ENCODE measurements around the gene OR1N2.
"Not testable (repeated sequence)": the region's sequence is repeated elsewhere in the genome, so short reads cannot be mapped to it uniquely, and the experiment has no call there.

OR1N2 gene

GRCh38 chr9:122552812-122553211 lies at the start of gene OR1N2:
OR1N2 (plus strand) TSS chr9:122553112; CDS start chr9:122553212, 100 bp downstream.
- H3K9me3 ChIP-seq (ENCODE audit: low read depth, low read length): no peaks in the 10 kb centered on the region
- DNase-seq (ENCODE audit: low read depth, low spot score): no peak
- H3K9ac ChIP-seq (ENCODE audit: insufficient read length): no peak within 1 kb of the TSS
- TF ChIP-seq EZH2 (IDR thresholded peaks at IDR 0.05) (no peak), POLR2AphosphoS5 (IDR thresholded peaks at IDR 0.05; ENCODE audit: borderline replicate concordance, low read depth, low read length) (no peak), FOXP2 (optimal IDR thresholded peaks at IDR 0.05; ENCODE audit: control extremely low read depth, extremely low read length, insufficient read depth) (no peak)
- no peaks in the 10 kb centered on the region for H3K36me3 ChIP-seq (ENCODE audit: insufficient read depth, low read length)
- no peak within 1 kb of the TSS for H3K27ac ChIP-seq
- H3K4me3 ChIP-seq: no peak within 1 kb of the TSS

DNA sequence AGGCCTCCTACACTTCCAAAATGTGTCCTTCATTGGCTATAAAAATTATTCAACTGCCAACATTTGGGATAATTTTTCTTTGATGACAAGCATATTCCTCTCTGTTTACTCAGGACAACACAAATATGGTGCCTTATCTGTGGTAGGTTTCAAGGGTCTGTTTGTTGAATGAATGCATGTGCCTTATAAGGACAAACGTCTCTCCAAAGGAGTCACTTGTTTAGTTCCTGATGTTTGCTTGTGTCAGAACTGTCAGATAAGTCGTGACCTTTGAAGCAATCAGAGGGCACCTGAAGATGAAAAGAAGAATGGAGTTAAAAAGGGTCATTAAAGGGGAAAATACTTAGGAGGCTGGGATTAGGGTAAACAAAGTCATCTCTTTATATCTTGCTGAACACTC lies 45.9 kb upstream of the OR1N2 start:
- Histone ChIP-seq H3K9ac (ENCODE audit: insufficient read length) (no peak overlapping the region), H3K9me3 (ENCODE audit: low read depth, low read length) (no peaks in the 10 kb centered on the region), H3K36me3 (ENCODE audit: insufficient read depth, low read length) (no peaks in the 10 kb centered on the region), H3K27ac (no peak overlapping the region), H3K4me3 (no peak overlapping the region)
- TF ChIP-seq POLR2AphosphoS5 (IDR thresholded peaks at IDR 0.05; ENCODE audit: borderline replicate concordance, low read depth, low read length) (no peak), EZH2 (IDR thresholded peaks at IDR 0.05) (no peak), FOXP2 (optimal IDR thresholded peaks at IDR 0.05; ENCODE audit: control extremely low read depth, extremely low read length, insufficient read depth) (no peak)
- no peak for DNase-seq (ENCODE audit: low read depth, low spot score)

- Histone ChIP-seq H3K9ac (ENCODE audit: insufficient read length) (no peak within 1 kb of the TSS), H3K4me3 (no peak within 1 kb of the TSS), H3K27ac (no peak within 1 kb of the TSS), H3K9me3 (ENCODE audit: low read depth, low read length) (no peaks in the 10 kb centered on the region), H3K36me3 (ENCODE audit: insufficient read depth, low read length) (no peaks in the 10 kb centered on the region)
- TF ChIP-seq POLR2AphosphoS5 (IDR thresholded peaks at IDR 0.05; ENCODE audit: borderline replicate concordance, low read depth, low read length) (no peak), FOXP2 (optimal IDR thresholded peaks at IDR 0.05; ENCODE audit: control extremely low read depth, extremely low read length, insufficient read depth) (no peak), EZH2 (IDR thresholded peaks at IDR 0.05) (no peak)
- DNase-seq (ENCODE audit: low read depth, low spot score): no peak
Observed at GRCh38 chr9:122510502-122510901, 42.4 kb upstream of the OR1N2 start, which contains the start of gene OR1J2. OR1J2 (plus strand) TSS chr9:122510802; CDS start chr9:122510802, 0 bp downstream.

DNA sequence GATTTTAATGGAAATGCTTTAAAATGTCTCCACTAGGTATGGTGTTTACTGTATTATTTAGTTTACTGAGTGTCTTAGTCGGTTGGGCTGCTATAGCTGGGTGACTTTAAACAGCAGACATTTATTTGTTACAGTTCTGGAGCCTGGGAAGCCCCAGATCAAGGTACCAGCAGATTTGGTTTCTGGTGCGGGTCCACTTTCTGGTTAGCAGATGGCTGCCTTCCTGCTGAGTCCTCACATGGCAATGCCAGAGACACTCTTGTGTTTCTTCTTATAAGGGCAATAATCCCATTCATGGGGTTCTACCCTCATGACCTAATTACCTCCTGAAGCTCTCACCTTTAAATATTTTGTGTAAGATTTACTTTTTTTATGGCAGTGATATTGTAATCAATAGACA lies 34.7 kb upstream of the OR1N2 start:
- Histone ChIP-seq H3K36me3 (ENCODE audit: insufficient read depth, low read length) (no peaks in the 10 kb centered on the region), H3K27ac (no peak overlapping the region)

GRCh38 chr9:122518841-122519240 lies 34.1 kb upstream of the OR1N2 start, which contains the start of gene OR1J4:
OR1J4 (plus strand) TSS chr9:122519141; CDS start chr9:122519141, 0 bp downstream.
- TF ChIP-seq POLR2AphosphoS5 (IDR thresholded peaks at IDR 0.05; ENCODE audit: borderline replicate concordance, low read depth, low read length) (no peak), FOXP2 (optimal IDR thresholded peaks at IDR 0.05; ENCODE audit: control extremely low read depth, extremely low read length, insufficient read depth) (no peak), EZH2 (IDR thresholded peaks at IDR 0.05) (no peak)
- Histone ChIP-seq H3K9ac (ENCODE audit: insufficient read length) (no peak within 1 kb of the TSS), H3K27ac (no peak within 1 kb of the TSS), H3K9me3 (ENCODE audit: low read depth, low read length) (no peaks in the 10 kb centered on the region), H3K36me3 (ENCODE audit: insufficient read depth, low read length) (no peaks in the 10 kb centered on the region), H3K4me3 (no peak within 1 kb of the TSS)
- no peak for DNase-seq (ENCODE audit: low read depth, low spot score)

More for the DNA sequence above, 34.7 kb upstream of the OR1N2 start:
- no peaks in the 10 kb centered on the region for H3K9me3 ChIP-seq (ENCODE audit: low read depth, low read length)
- DNase-seq (ENCODE audit: low read depth, low spot score): no peak
- H3K9ac ChIP-seq (ENCODE audit: insufficient read length): no peak overlapping the region
- H3K4me3 ChIP-seq: no peak overlapping the region
- TF ChIP-seq EZH2 (IDR thresholded peaks at IDR 0.05): no peak
- no peak for TF ChIP-seq FOXP2 (optimal IDR thresholded peaks at IDR 0.05; ENCODE audit: control extremely low read depth, extremely low read length, insufficient read depth)
- no peak for TF ChIP-seq POLR2AphosphoS5 (IDR thresholded peaks at IDR 0.05; ENCODE audit: borderline replicate concordance, low read depth, low read length)

DNA sequence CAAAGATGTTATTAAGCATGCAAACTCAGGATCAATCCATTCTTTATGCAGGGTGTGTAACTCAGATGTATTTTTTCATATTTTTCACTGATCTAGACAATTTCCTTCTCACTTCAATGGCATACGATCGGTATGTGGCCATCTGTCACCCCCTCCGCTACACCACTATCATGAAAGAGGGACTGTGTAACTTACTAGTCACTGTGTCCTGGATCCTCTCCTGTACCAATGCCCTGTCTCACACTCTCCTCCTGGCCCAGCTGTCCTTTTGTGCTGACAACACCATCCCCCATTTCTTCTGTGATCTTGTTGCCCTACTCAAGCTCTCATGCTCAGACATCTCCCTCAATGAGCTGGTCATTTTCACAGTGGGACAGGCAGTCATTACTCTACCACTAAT lies 33.5 kb upstream of the OR1N2 start:
- H3K9me3 ChIP-seq (ENCODE audit: low read depth, low read length): no peaks in the 10 kb centered on the region
- no peak overlapping the region for H3K9ac ChIP-seq (ENCODE audit: insufficient read length)
- H3K36me3 ChIP-seq (ENCODE audit: insufficient read depth, low read length): no peaks in the 10 kb centered on the region
- H3K4me3 ChIP-seq: no peak overlapping the region
- no peak overlapping the region for H3K27ac ChIP-seq
- TF ChIP-seq POLR2AphosphoS5 (IDR thresholded peaks at IDR 0.05; ENCODE audit: borderline replicate concordance, low read depth, low read length) (no peak), EZH2 (IDR thresholded peaks at IDR 0.05) (no peak), FOXP2 (optimal IDR thresholded peaks at IDR 0.05; ENCODE audit: control extremely low read depth, extremely low read length, insufficient read depth) (no peak)
- no peak for DNase-seq (ENCODE audit: low read depth, low spot score)

DNA sequence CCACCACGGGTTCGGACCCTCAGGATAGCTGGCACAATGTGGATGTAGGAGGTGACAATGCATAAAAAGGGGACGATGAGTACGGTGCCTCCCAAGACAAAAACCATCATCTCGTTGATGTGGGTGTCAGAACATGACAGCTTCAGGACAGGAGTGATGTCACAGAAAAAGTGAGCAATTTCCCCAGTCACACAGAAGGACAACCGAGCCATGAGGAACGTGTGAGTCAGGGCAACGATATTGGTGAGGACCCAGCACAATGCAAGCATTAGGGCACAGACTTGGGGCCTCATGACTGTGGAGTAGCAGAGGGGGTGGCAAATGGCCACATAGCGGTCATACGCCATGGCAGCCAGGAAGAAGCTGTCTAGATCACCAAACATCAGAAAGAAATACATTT lies 26.3 kb upstream of the OR1N2 start:
- H3K9me3 ChIP-seq (ENCODE audit: low read depth, low read length): no peaks in the 10 kb centered on the region
- H3K36me3 ChIP-seq (ENCODE audit: insufficient read depth, low read length): no peaks in the 10 kb centered on the region
- DNase-seq (ENCODE audit: low read depth, low spot score): no peak
- H3K9ac ChIP-seq (ENCODE audit: insufficient read length): no peak overlapping the region
- H3K27ac ChIP-seq: no peak overlapping the region
- H3K4me3 ChIP-seq: no peak overlapping the region
- TF ChIP-seq EZH2 (IDR thresholded peaks at IDR 0.05) (no peak), POLR2AphosphoS5 (IDR thresholded peaks at IDR 0.05; ENCODE audit: borderline replicate concordance, low read depth, low read length) (no peak), FOXP2 (optimal IDR thresholded peaks at IDR 0.05; ENCODE audit: control extremely low read depth, extremely low read length, insufficient read depth) (no peak)

DNA sequence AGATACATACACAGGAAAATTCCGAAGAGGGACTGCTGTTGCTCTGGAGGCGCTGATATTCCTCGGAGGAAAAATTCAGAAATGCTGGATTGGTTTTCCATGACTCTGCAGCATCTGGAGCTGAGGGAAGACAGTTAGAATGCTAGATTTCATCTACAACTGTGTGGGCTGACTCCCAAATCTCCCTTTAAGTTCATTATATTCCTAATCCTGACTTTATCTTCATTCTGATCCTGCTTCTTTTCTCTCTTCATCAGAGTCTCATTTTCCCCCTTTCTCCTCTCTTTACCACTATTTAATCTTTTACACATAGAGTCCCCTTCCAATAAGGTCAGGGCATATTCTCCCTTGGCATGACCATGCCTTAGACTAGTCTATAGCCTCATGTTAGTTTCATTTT lies 25.7 kb upstream of the OR1N2 start, which contains the start of gene OR1N1:
Gene OR1N1 (minus strand): TSS at position 101 of the 400 bp plus-strand sequence. CDS start 0 bp downstream, at position 101.
- no peak within 1 kb of the TSS for H3K4me3 ChIP-seq
- no peak within 1 kb of the TSS for H3K27ac ChIP-seq
- H3K9me3 ChIP-seq (ENCODE audit: low read depth, low read length): no peaks in the 10 kb centered on the region
- H3K36me3 ChIP-seq (ENCODE audit: insufficient read depth, low read length): no peaks in the 10 kb centered on the region
- no peak within 1 kb of the TSS for H3K9ac ChIP-seq (ENCODE audit: insufficient read length)
- no peak for TF ChIP-seq FOXP2 (optimal IDR thresholded peaks at IDR 0.05; ENCODE audit: control extremely low read depth, extremely low read length, insufficient read depth)
- TF ChIP-seq EZH2 (IDR thresholded peaks at IDR 0.05): no peak
- TF ChIP-seq POLR2AphosphoS5 (IDR thresholded peaks at IDR 0.05; ENCODE audit: borderline replicate concordance, low read depth, low read length): no peak
- DNase-seq (ENCODE audit: low read depth, low spot score): no peak

DNA sequence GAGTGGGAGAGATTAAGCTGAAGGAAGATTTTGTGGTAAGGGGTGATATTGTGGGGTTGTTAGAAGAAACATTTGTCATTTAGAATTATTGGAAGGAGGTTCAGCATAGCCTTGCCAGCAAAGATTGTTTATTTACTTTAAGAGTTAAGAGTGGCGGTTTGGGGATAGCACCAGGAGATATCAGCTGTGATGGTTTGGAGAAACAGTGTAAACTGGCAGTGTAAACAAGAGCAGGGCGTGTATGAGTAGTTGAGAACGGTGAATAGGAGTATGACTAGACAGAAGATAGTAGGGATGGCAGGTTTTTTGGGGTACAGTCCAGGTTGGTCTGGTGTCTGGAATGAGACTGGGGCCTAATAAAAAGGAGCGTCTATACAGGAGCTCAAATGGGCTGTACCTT lies 21.8 kb upstream of the OR1N2 start:
- not testable (repeated sequence) for H3K36me3 ChIP-seq (ENCODE audit: insufficient read depth, low read length); H3K4me3 ChIP-seq; H3K9ac ChIP-seq (ENCODE audit: insufficient read length); H3K9me3 ChIP-seq (ENCODE audit: low read depth, low read length); DNase-seq (ENCODE audit: low read depth, low spot score); H3K27ac ChIP-seq

Data from SK-N-MC (cell line).